GM21786 (cell line): ENCODE results near the gene SCML2.
"Not testable (repeated sequence)": the region's sequence is repeated elsewhere in the genome, so short reads cannot be mapped to it uniquely, and the experiment has no call there.

Experiments used
- ATAC-seq: cut with Tn5 transposase; IDR thresholded peaks from one replicate; pipeline ENCODE4 v1.9.1; 2021; ENCODE audit not compliant: unreplicated experiment

Gene SCML2

DNA sequence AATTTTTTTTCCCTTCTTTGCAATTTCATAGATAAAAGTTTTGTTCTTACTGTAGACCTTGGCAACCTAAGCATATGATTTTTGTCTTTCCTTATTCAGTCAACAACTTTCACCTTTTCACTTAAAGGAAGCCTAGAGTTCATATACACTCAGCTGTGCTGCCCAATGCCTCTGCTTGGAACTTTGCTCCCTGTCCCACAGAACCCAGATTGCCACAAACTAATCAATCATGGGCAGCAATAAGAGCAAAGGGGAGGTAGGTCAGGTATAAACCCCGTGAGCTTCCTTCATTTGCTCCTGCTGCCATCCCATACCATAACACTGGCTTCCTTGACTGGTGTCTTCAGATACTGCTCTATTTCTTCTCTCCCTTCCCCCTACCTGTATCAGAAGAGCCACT is 82.8 kb downstream of the SCML2 start:
- ATAC-seq = no peak

DNA sequence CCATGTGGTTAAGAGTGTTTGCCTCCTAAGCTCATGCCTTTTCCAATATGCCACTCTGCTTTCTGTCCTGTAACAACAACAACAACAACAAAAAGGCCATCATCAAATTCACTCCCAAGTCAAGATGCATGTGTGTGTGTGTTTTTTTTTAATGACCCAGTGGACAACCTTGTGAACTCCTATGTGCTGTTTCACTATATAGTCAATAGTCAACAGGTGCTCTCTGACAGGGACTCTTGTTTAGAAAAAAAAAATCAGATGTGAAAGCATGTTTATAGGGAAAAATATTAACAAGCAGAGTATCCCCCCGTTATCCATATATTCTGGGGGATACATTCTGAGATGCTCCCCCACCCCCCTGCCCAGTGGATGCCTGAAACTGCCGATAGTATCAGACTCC is 83.2 kb downstream of the SCML2 start:
- ATAC-seq = no peak

DNA sequence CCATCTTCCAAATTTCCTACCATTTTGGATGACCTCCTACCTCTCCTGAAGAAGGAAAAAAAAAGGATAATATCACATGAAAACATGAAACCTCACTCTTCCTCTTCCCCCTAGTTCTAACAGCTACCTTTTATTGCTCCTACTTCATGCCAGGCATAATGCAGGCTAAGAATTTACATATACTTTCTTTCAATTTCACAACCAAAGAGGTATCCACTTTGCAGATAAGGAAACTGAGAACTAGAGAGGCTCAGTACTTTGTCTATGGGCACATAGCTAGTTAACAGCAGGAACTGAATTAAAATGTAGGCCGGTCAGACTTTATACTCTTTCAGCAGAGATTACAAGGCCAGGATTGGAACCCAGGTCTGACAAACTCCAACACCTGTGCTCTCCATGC is 99.4 kb downstream of the SCML2 start:
- no peak for ATAC-seq

DNA sequence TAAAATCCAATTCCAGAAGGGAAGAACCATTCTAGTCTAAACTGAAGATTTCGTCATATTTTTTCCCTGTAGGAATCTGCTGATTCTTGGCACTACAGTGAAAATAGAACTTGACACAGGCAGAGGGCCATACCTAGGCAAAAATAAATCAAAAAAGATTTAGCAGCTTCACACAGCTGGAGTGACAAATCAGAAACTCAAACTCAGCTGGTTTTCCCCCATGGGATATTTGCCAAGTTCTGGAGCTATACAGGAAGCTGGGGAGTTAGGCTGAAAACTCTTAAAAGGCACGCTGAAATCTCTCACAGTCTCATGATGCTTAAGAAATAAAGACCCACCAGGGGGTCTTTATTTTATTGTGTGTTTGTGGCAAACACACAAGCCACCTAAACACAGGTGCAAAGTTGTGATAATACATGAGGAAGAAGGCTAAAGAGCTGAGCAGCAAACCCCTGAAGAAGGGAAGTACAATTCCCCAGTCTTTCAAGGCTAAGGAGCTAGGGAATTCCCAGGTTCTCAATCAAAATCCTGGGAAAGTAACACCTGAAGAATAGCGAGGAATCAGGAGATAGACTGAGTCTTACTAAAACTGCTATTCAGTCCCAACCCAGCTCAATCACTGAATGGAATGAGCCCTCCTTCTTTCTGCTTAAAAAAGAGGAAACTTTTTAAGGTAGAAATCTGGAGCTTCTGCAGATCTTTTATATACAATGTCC is 101.7 kb downstream of the SCML2 start:
- no peak for ATAC-seq

DNA sequence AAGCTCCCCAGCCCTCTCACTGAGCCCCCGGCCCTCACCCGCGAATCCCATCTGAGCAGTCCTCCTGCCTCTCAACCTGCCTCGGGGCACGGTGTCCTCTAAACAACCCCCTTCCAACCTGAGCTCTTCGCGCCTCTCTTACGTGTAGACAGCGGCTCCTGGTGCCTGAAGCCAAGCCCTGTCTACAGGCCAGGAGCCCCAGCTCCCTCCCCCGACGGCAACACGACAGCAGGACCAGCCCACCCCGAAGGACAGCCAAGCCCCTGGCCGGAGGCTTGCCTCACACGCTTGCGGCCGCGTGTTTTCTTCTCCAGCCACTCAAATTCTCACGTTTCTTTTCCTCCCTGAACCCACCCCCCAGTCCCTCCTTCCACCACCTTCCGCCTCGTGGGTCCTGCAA is 124.8 kb downstream of the SCML2 start:
- not testable (repeated sequence) for ATAC-seq

DNA sequence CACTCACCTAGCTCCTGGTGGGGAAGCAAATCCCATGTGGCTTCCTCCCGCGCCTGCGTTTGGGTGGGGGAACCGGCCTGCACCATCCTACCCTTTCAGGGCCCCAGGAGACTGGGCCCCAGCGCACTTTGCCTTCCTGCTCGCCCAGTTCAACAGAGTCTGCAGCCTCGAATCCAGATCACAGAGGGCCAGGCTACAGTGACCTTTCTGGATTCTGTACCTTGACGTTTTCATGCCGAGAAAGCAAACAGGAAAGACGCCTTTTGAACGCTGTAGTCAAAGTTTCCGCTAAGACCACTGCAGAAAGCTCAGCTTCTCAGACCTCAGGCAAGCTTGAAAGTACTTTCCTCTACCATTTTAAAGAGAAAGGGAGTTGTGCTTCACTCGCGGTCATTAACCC is 126.4 kb downstream of the SCML2 start:
- ATAC-seq = no peak

DNA sequence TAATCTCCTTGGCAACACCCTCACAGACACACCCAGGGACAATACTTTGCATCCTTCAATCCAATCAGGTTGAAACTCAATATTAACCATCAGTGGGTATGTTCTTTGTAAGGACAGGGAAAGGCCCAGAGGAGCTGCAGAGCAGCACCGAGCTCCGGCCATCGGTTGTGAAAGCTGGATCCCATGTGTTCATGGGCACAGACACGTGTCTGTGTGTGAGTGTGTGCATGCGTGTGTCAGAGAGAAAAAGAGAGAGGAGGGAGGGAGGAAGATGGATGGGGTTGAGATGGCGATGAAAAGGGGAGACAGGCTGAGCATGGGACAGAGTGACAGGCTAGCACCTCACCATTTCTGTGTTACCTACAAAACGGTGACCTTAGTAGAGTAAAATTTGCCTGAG is 127.0 kb downstream of the SCML2 start:
- ATAC-seq = no peak

DNA sequence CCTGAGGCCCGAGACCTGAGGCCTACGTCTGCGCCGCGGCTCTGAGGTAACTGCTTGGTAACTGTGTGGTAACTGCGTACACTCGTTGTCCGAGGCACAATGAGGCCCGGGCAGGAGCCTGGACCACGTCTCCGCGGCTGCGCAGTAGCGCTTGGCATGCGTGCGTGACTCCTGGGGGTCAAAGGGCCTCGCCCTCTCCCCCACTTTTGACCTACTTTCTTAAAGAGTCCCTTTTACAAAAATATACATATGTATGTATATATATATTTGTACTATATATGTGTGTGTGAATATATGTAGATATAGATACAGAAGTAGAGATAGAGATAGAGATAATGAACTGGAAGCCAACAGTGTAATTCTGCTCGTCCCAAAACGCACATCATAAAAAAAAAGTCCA is 133.7 kb downstream of the SCML2 start, which contains the start of gene BEND2:
TSS of gene BEND2 (minus strand) at position 101 of the 400 bp plus-strand sequence. CDS start 136 bp downstream, outside the sequence.
- no peak for ATAC-seq

DNA sequence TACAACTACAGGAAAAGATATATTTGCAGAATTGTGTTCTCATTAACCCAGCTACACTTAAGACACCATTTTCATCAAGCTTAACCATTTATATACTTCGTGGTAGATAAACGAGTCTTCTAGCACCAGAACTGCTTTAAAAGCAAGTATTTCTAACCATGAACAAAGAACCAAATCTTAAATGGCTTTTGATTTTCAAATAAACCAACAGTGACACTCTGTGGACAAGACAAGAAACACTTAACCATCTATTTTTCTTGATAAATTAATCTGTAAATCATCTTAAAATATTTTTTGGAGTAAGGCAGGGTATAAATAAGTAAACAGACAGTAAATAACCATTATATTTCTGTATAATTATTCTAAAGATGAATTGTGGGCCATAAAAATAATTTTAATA is 144.0 kb downstream of the SCML2 start:
- ATAC-seq = no peak

DNA sequence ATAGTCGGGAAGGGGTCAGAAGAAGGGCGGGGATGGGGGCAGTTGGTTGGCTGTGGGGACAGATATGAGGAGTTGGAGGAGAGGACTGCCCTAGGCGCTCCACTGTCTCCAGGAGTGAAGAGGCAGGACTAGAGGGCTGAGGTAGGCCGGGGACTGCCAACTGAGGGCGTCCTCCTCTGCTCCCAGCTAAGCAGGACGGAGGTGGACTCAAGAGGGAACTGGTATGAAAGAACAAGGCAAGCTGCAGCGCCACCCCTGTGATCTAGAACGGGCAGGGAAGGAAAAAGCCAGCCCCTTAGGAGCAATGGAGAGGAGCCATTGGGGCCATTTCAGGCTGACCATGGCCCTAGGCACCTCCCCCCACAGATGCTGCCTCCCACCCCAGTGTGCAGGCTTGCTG is 147.8 kb downstream of the SCML2 start:
- no peak for ATAC-seq

DNA sequence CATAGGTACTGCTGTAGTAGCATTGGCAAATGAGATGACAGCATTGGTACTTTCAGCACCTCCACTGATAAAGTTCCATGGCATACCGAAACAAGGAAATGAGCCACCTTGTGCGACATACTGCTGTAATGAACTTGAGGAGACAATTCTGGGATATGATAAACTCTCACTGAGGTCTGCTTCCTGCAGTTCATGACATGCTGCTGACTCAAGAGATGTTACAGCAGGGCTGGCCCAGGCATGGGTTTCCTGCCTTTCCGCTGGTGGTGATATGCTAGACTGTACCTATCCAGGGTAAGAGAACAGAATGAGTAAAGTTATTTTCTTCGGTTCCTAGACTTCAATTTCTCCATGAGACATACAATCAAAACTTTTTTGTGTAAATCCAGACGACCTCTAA is 150.9 kb downstream of the SCML2 start:
- no peak for ATAC-seq

DNA sequence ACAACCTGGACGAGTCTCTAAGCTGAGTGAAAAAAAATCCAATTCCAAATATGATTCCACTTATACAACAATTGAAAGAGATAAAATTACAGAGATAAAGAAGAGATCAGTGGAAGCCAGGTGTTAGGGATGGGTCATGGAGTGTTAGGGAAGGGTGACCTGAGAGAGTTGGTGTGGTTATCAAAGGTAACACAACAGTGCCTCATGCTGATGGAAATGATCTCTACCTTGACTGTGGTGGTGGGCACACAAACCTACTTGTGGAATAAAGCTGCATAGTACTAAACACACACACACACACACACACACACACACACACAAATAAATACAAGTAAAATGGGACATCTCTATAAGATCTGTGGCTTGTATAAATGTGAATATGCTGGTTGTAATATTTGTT is 159.8 kb downstream of the SCML2 start:
- no peak for ATAC-seq
